ENCODE results near the gene GPRIN1. TPM values are rescaled to one million over a fixed set of nuclear protein-coding genes. Genes with fewer than 3 reads are reported as not detected.

The GPRIN1 gene
- total and polyA plus RNA-seq, 2 of the 4 experiments (the other 2 are of a cell fraction), result 3.0 to 4.7 TPM

DNA sequence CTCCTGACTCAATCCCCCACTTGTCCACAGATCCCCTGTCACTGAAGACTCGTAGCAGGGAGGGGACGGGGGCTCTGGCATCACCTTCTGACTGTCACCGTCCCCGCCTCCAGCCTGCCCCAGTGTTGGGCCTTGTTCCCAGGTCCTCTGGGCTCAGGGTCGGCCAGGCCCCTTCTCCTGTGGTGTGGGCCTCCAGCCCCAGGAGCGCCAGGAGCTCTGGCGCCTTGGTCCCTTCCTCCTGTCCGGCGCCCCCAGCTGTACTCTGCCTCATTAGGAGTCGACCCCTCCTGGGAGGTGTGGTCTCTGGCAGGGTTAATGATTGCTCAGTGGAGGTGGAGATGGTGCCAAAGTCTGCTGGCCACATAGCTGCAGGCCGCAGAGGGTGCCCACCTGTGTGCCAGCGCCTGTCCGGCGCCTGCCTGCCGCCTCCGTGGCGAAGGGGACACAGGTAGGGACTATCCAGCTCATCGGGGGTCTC, 61.0 kb downstream of the GPRIN1 start, which contains the start of gene CDHR2:
TSS of gene CDHR2 (plus strand) at position 376 of the 478 bp plus-strand sequence. CDS start 16,011 bp downstream, outside the sequence.
- Histone ChIP-seq H3K56ac (ENCODE audit: extremely low read depth, insufficient read depth, low read length) (no peak within 1 kb of the TSS), H3K4ac (ENCODE audit: low read depth, low read length) (no peak within 1 kb of the TSS), H3K9me3 (ENCODE audit: control insufficient read depth, insufficient read depth, low read length) (no peaks in the 10 kb centered on the region), H2BK20ac (ENCODE audit: low read depth, low read length) (no peak within 1 kb of the TSS), H3K36me3 (ENCODE audit: control insufficient read depth, insufficient read depth, low read length) (no peaks in the 10 kb centered on the region), H3K27me3 (ENCODE audit: control insufficient read depth, insufficient read depth, low read length) (peaks cover 16% of the 10 kb centered on the region; the same call in 1 of the 2 replicates), H3K4me1 (ENCODE audit: control insufficient read depth, insufficient read depth, low read length) (0 out of 2 replicates have a peak, but pooled peaks cover under 1% of the 10 kb centered on the region), H4K20me1 (ENCODE audit: insufficient read depth, low read length) (no peaks in the 10 kb centered on the region), H3K9me1 (ENCODE audit: insufficient read depth, low read length) (no peaks in the 10 kb centered on the region), H3K23ac (ENCODE audit: low read depth, low read length) (no peak within 1 kb of the TSS), H2AK9ac (replicated peaks; ENCODE audit: low read depth, low read length, poor library complexity) (peak within 1 kb of the TSS; percentile 16), H2AK5ac (ENCODE audit: low read depth, low read length) (no peak within 1 kb of the TSS), H4K5ac (ENCODE audit: low read depth, low read length) (no peak within 1 kb of the TSS), H3K4me2 (ENCODE audit: low read depth, low read length) (no peak within 1 kb of the TSS), H3K9ac (ENCODE audit: low read depth, low read length) (no peak within 1 kb of the TSS), H3K4me3 (ENCODE audit: insufficient read depth, low read depth, low read length) (no peak within 1 kb of the TSS), H3K18ac (ENCODE audit: low read depth, low read length) (no peak within 1 kb of the TSS), H3K27ac (ENCODE audit: insufficient read depth, low read length) (no peak within 1 kb of the TSS), H2BK120ac (ENCODE audit: low read depth, low read length) (no peak within 1 kb of the TSS), H3K79me1 (ENCODE audit: low read depth in 1 of 2, low read length in 2 of 2) (no peaks in the 10 kb centered on the region), H4K8ac (ENCODE audit: low read depth in 2 of 2, low read length in 2 of 2) (no peak within 1 kb of the TSS), H2BK15ac (ENCODE audit: low read depth, low read length) (no peak within 1 kb of the TSS), H4K91ac (ENCODE audit: insufficient read depth, low read depth, low read length) (no peak within 1 kb of the TSS), H2BK5ac (ENCODE audit: low read depth, low read length, poor library complexity, severe bottlenecking) (no peak within 1 kb of the TSS), H3K14ac (replicated peaks; ENCODE audit: low read depth, low read length) (no peak within 1 kb of the TSS), H2AFZ (replicated peaks; ENCODE audit: low read length, poor library complexity) (peak within 1 kb of the TSS; percentile 6)
- CTCF ChIA-PET, result no interaction called here
- ATAC-seq (ENCODE audit: low read depth) (no peak), DNase-seq (no peak)
- dilution Hi-C loops (cut with HindIII; ENCODE audit: low sequenced_read_pairs, unreplicated experiment), result no loop called here
- TF ChIP-seq RCOR1 (IDR thresholded peaks at IDR 0.05; ENCODE audit: insufficient replicate concordance, low read length) (no peak), MXI1 (IDR thresholded peaks at IDR 0.05; ENCODE audit: borderline replicate concordance, low read depth, low read length) (no peak), FOS (IDR thresholded peaks at IDR 0.05; ENCODE audit: low read depth, low read length) (no peak), NFE2L2 (IDR thresholded peaks at IDR 0.05; ENCODE audit: low read depth, low read length) (no peak), MAFK (IDR thresholded peaks at IDR 0.05; ENCODE audit: low read depth, low read length) (no peak), CHD1 (IDR thresholded peaks at IDR 0.05; ENCODE audit: low read depth, low read length) (no peak), BHLHE40 (IDR thresholded peaks at IDR 0.05; ENCODE audit: low read depth, low read length) (no peak), RAD21 (IDR thresholded peaks at IDR 0.05; ENCODE audit: low read length) (no peak), POLR2A (IDR thresholded peaks at IDR 0.05; ENCODE audit: low read depth, low read length) (no peak), SMC3 (IDR thresholded peaks at IDR 0.05; ENCODE audit: low read depth, low read length) (no peak), RFX5 (IDR thresholded peaks at IDR 0.05; ENCODE audit: low read depth, low read length) (no peak), CEBPB (IDR thresholded peaks at IDR 0.05; ENCODE audit: low read depth, low read length) (no peak), MAZ (IDR thresholded peaks at IDR 0.05; ENCODE audit: borderline replicate concordance, low read depth, low read length) (no peak)
- TF ChIP-seq, protein P1, sequence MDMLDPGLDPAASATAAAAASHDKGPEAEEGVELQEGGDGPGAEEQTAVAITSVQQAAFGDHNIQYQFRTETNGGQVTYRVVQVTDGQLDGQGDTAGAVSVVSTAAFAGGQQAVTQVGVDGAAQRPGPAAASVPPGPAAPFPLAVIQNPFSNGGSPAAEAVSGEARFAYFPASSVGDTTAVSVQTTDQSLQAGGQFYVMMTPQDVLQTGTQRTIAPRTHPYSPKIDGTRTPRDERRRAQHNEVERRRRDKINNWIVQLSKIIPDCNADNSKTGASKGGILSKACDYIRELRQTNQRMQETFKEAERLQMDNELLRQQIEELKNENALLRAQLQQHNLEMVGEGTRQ (IDR thresholded peaks at IDR 0.05; ENCODE audit: low read depth, low read length), result no peak
- TF ChIP-seq, protein P2, sequence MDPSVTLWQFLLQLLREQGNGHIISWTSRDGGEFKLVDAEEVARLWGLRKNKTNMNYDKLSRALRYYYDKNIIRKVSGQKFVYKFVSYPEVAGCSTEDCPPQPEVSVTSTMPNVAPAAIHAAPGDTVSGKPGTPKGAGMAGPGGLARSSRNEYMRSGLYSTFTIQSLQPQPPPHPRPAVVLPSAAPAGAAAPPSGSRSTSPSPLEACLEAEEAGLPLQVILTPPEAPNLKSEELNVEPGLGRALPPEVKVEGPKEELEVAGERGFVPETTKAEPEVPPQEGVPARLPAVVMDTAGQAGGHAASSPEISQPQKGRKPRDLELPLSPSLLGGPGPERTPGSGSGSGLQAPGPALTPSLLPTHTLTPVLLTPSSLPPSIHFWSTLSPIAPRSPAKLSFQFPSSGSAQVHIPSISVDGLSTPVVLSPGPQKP (IDR thresholded peaks at IDR 0.05; ENCODE audit: borderline replicate concordance, low read depth, low read length), result no peak
- TF ChIP-seq, protein P3, sequence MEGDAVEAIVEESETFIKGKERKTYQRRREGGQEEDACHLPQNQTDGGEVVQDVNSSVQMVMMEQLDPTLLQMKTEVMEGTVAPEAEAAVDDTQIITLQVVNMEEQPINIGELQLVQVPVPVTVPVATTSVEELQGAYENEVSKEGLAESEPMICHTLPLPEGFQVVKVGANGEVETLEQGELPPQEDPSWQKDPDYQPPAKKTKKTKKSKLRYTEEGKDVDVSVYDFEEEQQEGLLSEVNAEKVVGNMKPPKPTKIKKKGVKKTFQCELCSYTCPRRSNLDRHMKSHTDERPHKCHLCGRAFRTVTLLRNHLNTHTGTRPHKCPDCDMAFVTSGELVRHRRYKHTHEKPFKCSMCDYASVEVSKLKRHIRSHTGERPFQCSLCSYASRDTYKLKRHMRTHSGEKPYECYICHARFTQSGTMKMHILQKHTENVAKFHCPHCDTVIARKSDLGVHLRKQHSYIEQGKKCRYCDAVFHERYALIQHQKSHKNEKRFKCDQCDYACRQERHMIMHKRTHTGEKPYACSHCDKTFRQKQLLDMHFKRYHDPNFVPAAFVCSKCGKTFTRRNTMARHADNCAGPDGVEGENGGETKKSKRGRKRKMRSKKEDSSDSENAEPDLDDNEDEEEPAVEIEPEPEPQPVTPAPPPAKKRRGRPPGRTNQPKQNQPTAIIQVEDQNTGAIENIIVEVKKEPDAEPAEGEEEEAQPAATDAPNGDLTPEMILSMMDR (conservative IDR thresholded peaks at IDR 0.05; ENCODE audit: low read depth, low read length), result no peak
- no TSS peak for BruUV-seq (replicated peaks)
- intact Hi-C loops (cut with micrococcal nuclease), result no loop called here
- POLR2A ChIA-PET (ENCODE audit: unreplicated experiment), result interaction anchor here (0.6 kb wide), 1 partner anchor 12 kb away, joined by 5 read pairs; the partner anchor contains the start of gene RNF44
- 100% methylated on average over 1 of the region's 18 CpGs; no CpG with 5 or more reads in 1 of the 2 experiments for whole genome bisulfite sequencing, 2 experiments (ENCODE audit: extremely low coverage in 2 of 2, insufficient read length in 1 of 2)
- in situ Hi-C loops (cut with MboI; ENCODE audit: low sequenced_read_pairs), result no loop called here

Measured in IMR-90 (cell line).